ENCODE results near the gene GID4.
"Not testable (repeated sequence)": the region's sequence is repeated elsewhere in the genome, so short reads cannot be mapped to it uniquely, and the experiment has no call there.

Gene GID4

GRCh38 chr17:18038861-18039534 is at the start of gene GID4, which contains the start of gene ATPAF2:
Gene GID4, plus strand, starts transcription at chr17:18039408. Its CDS starts 57 bp downstream, at chr17:18039465.
Gene ATPAF2, minus strand, starts transcription at chr17:18039168. Its CDS starts 155 bp downstream, at chr17:18039013.
- Mint-ChIP-seq H3K4me1 (peaks cover 64% of the 10 kb centered on the region), H3K4me3 (peak within 1 kb of the TSS; percentile 91), H3K9me3 (no peaks in the 10 kb centered on the region), H3K36me3 (no peaks in the 10 kb centered on the region), H3K27ac (peak within 1 kb of the TSS; percentile 68), H3K27me3 (no peaks in the 10 kb centered on the region)
- peak; percentile 95 for ATAC-seq

GRCh38 chr17:17989618-17990017 is 49.6 kb upstream of the GID4 start:
- Mint-ChIP-seq H3K9me3 (no peaks in the 10 kb centered on the region), H3K27me3 (no peaks in the 10 kb centered on the region), H3K4me1 (no peaks in the 10 kb centered on the region), H3K36me3 (no peaks in the 10 kb centered on the region), H3K27ac (no peak overlapping the region), H3K4me3 (no peak overlapping the region)
- no peak for ATAC-seq

- Mint-ChIP-seq H3K4me3 (no peak overlapping the region), H3K9me3 (no peaks in the 10 kb centered on the region), H3K27me3 (no peaks in the 10 kb centered on the region), H3K4me1 (no peaks in the 10 kb centered on the region), H3K27ac (no peak overlapping the region), H3K36me3 (no peaks in the 10 kb centered on the region)
- ATAC-seq, result no peak
Observed at GRCh38 chr17:17990282-17990681, 48.9 kb upstream of the GID4 start.

GRCh38 chr17:17993366-17993765 is 45.8 kb upstream of the GID4 start:
- no peaks in the 10 kb centered on the region for H3K4me1 Mint-ChIP-seq
- no peak overlapping the region for H3K27ac Mint-ChIP-seq
- no peak overlapping the region for H3K4me3 Mint-ChIP-seq

GRCh38 chr17:17993852-17994251 is 45.4 kb upstream of the GID4 start:
- no peaks in the 10 kb centered on the region for H3K27me3 Mint-ChIP-seq
- no peaks in the 10 kb centered on the region for H3K4me1 Mint-ChIP-seq
- H3K4me3 Mint-ChIP-seq, result no peak overlapping the region
- H3K9me3 Mint-ChIP-seq, result no peaks in the 10 kb centered on the region
- ATAC-seq, result no peak
- no peaks in the 10 kb centered on the region for H3K36me3 Mint-ChIP-seq
- no peak overlapping the region for H3K27ac Mint-ChIP-seq

More at GRCh38 chr17:17993366-17993765, 45.8 kb upstream of the GID4 start:
- no peak for ATAC-seq
- Mint-ChIP-seq H3K36me3 (no peaks in the 10 kb centered on the region), H3K27me3 (no peaks in the 10 kb centered on the region), H3K9me3 (no peaks in the 10 kb centered on the region)

- Mint-ChIP-seq H3K4me1 (no peaks in the 10 kb centered on the region), H3K27ac (no peak overlapping the region), H3K27me3 (no peaks in the 10 kb centered on the region)
Observed at GRCh38 chr17:17994271-17995069, 44.7 kb upstream of the GID4 start.

GRCh38 chr17:17995887-17996286 is 43.3 kb upstream of the GID4 start:
- ATAC-seq, H3K27me3 Mint-ChIP-seq, H3K4me3 Mint-ChIP-seq, H3K36me3 Mint-ChIP-seq, H3K27ac Mint-ChIP-seq, H3K4me1 Mint-ChIP-seq, H3K9me3 Mint-ChIP-seq: not testable (repeated sequence)

More at GRCh38 chr17:17994271-17995069, 44.7 kb upstream of the GID4 start:
- no peak overlapping the region for H3K4me3 Mint-ChIP-seq
- no peaks in the 10 kb centered on the region for H3K9me3 Mint-ChIP-seq
- H3K36me3 Mint-ChIP-seq, result no peaks in the 10 kb centered on the region
- no peak for ATAC-seq

GRCh38 chr17:17998934-17999333 is 40.3 kb upstream of the GID4 start:
- no peak overlapping the region for H3K27ac Mint-ChIP-seq
- no peaks in the 10 kb centered on the region for H3K27me3 Mint-ChIP-seq
- no peaks in the 10 kb centered on the region for H3K9me3 Mint-ChIP-seq
- peaks cover 7% of the 10 kb centered on the region for H3K4me1 Mint-ChIP-seq
- no peak for ATAC-seq
- H3K36me3 Mint-ChIP-seq, result no peaks in the 10 kb centered on the region
- H3K4me3 Mint-ChIP-seq, result no peak overlapping the region

- ATAC-seq, result no peak
Observed at GRCh38 chr17:17999364-18000029, 39.7 kb upstream of the GID4 start.

GRCh38 chr17:18000030-18000408 is 39.2 kb upstream of the GID4 start:
- no peak overlapping the region for H3K4me3 Mint-ChIP-seq
- no peak for ATAC-seq
- H3K4me1 Mint-ChIP-seq, result peaks cover 7% of the 10 kb centered on the region
- H3K36me3 Mint-ChIP-seq, result no peaks in the 10 kb centered on the region
- H3K27me3 Mint-ChIP-seq, result no peaks in the 10 kb centered on the region
- H3K27ac Mint-ChIP-seq, result no peak overlapping the region
- H3K9me3 Mint-ChIP-seq, result no peaks in the 10 kb centered on the region

More at GRCh38 chr17:17999364-18000029, 39.7 kb upstream of the GID4 start:
- no peak overlapping the region for H3K27ac Mint-ChIP-seq
- no peaks in the 10 kb centered on the region for H3K9me3 Mint-ChIP-seq
- H3K4me1 Mint-ChIP-seq, result peaks cover 7% of the 10 kb centered on the region
- no peaks in the 10 kb centered on the region for H3K36me3 Mint-ChIP-seq
- no peaks in the 10 kb centered on the region for H3K27me3 Mint-ChIP-seq
- no peak overlapping the region for H3K4me3 Mint-ChIP-seq

- H3K36me3 Mint-ChIP-seq, result peaks cover 10% of the 10 kb centered on the region
- H3K4me1 Mint-ChIP-seq, result peaks cover 7% of the 10 kb centered on the region
- no peak overlapping the region for H3K4me3 Mint-ChIP-seq
- no peak overlapping the region for H3K27ac Mint-ChIP-seq
- H3K27me3 Mint-ChIP-seq, result no peaks in the 10 kb centered on the region
- no peaks in the 10 kb centered on the region for H3K9me3 Mint-ChIP-seq
- ATAC-seq, result no peak
Observed at GRCh38 chr17:18002171-18002570, 37.0 kb upstream of the GID4 start.

- Mint-ChIP-seq H3K36me3 (peaks cover 17% of the 10 kb centered on the region), H3K4me1 (peaks cover 7% of the 10 kb centered on the region), H3K27ac (no peak overlapping the region), H3K9me3 (no peaks in the 10 kb centered on the region), H3K4me3 (no peak overlapping the region), H3K27me3 (no peaks in the 10 kb centered on the region)
- ATAC-seq, result no peak
Observed at GRCh38 chr17:18004345-18004744, 34.9 kb upstream of the GID4 start.

- Mint-ChIP-seq H3K9me3 (no peaks in the 10 kb centered on the region), H3K36me3 (peaks cover 21% of the 10 kb centered on the region), H3K27ac (no peak overlapping the region), H3K4me1 (peaks cover 7% of the 10 kb centered on the region), H3K4me3 (no peak overlapping the region), H3K27me3 (no peaks in the 10 kb centered on the region)
- ATAC-seq, result no peak
Observed at GRCh38 chr17:18004884-18005305, 34.3 kb upstream of the GID4 start.

- Mint-ChIP-seq H3K27me3 (no peaks in the 10 kb centered on the region), H3K4me3 (no peak overlapping the region), H3K4me1 (peaks cover 7% of the 10 kb centered on the region), H3K36me3 (peaks cover 27% of the 10 kb centered on the region), H3K9me3 (no peaks in the 10 kb centered on the region), H3K27ac (no peak overlapping the region)
- ATAC-seq, result no peak
Observed at GRCh38 chr17:18005496-18005895, 33.7 kb upstream of the GID4 start.

GRCh38 chr17:18006495-18007239 is 32.5 kb upstream of the GID4 start:
- H3K27me3 Mint-ChIP-seq, result no peaks in the 10 kb centered on the region
- no peak for ATAC-seq
- no peaks in the 10 kb centered on the region for H3K9me3 Mint-ChIP-seq
- H3K27ac Mint-ChIP-seq, result no peak overlapping the region
- H3K4me1 Mint-ChIP-seq, result peaks cover 7% of the 10 kb centered on the region
- H3K36me3 Mint-ChIP-seq, result peaks cover 34% of the 10 kb centered on the region
- no peak overlapping the region for H3K4me3 Mint-ChIP-seq
